ENCODE measurements around the gene KLHL1.

The KLHL1 gene

GRCh38 chr13:69683921-69684686, 424.1 kb downstream of the KLHL1 start:
- no peak for DNase-seq (ENCODE audit: low read depth in 2 of 2)

- no peak for DNase-seq (ENCODE audit: low read depth in 2 of 2)
Measured at GRCh38 chr13:69681722-69682121, 426.5 kb downstream of the KLHL1 start.

GRCh38 chr13:69677343-69677742, 430.9 kb downstream of the KLHL1 start:
- no peak for DNase-seq (ENCODE audit: low read depth in 2 of 2)

GRCh38 chr13:69676286-69676685, 432.0 kb downstream of the KLHL1 start:
- DNase-seq (ENCODE audit: low read depth in 2 of 2): no peak

GRCh38 chr13:69660155-69660554, 448.1 kb downstream of the KLHL1 start:
- DNase-seq (ENCODE audit: low read depth in 2 of 2): no peak

- no peak for DNase-seq (ENCODE audit: low read depth in 2 of 2)
Measured at GRCh38 chr13:69657676-69658075, 450.6 kb downstream of the KLHL1 start.

- no peak for DNase-seq (ENCODE audit: low read depth in 2 of 2)
Measured at GRCh38 chr13:69654392-69654791, 453.9 kb downstream of the KLHL1 start.
